HEK293 (cell line): ENCODE results near the gene GALNT2.

Experiments used
- CTCF ChIA-PET: fragments of 350-600 bp; formaldehyde crosslinking; extraction: SDS; loops from one replicate; lab custom pipeline; 2021; ENCODE audit warnings: antibody characterized with exemption; lab: Yijun Ruan, JAX
- POLR2A ChIA-PET: fragments of 300-600 bp; formaldehyde crosslinking; extraction: SDS; loops from one replicate; lab custom pipeline; 2020; ENCODE audit warnings: antibody characterized with exemption, inconsistent platforms; lab: Yijun Ruan, JAX
- H3K27ac ChIP-seq: fragments of 200-500 bp; sonication (Bioruptor generic); 2 replicates; pipeline ENCODE4 v1.5.1; 2014; ENCODE audit warnings: low read depth, low read length, control low read depth, inconsistent platforms; ENCODE audit errors: extremely low read depth
- H3K36me3 ChIP-seq, 2 experiments: fragments of 200-500 bp in 1 of 2; sonication (Bioruptor generic) in 1 of 2; 1 replicate in 1 of 2; 2 replicates in 1 of 2; pipeline ENCODE4 v1.5.1; 2014 to 2017; ENCODE audit warnings: inconsistent platforms in 2 of 2, low read length in 2 of 2; ENCODE audit not compliant: control insufficient read depth in 2 of 2, insufficient read depth in 1 of 2
- H3K4me1 ChIP-seq: fragments of 200-500 bp; sonication (Bioruptor generic); 2 replicates; pipeline ENCODE4 v1.5.1; 2014; ENCODE audit warnings: mild to moderate bottlenecking, low read length, inconsistent platforms; ENCODE audit not compliant: control insufficient read depth, insufficient read depth
- H3K4me3 ChIP-seq: 2 replicates; pipeline ENCODE4 v1.5.1; 2011; ENCODE audit warnings: low read depth, mild to moderate bottlenecking, control low read depth, low read length, moderate library complexity
- H3K9me3 ChIP-seq: fragments of 200-500 bp; sonication (Bioruptor generic); 2 replicates; pipeline ENCODE4 v1.5.1; 2014; ENCODE audit warnings: low read depth, low read length, inconsistent platforms; ENCODE audit not compliant: control insufficient read depth, insufficient read depth
- FEZF1 ChIP-seq: fragments of 450-650 bp; formaldehyde crosslinking; IDR thresholded peaks from 2 replicates; pipeline ENCODE4 v1.5.1; 2016; ENCODE audit warnings: missing biosample characterization, missing genetic modification characterization
- KLF7 ChIP-seq: fragments of 450-650 bp; formaldehyde crosslinking; IDR thresholded peaks from 2 replicates; pipeline ENCODE4 v1.5.1; 2016; ENCODE audit warnings: missing biosample characterization, missing genetic modification characterization, borderline replicate concordance
- OSR2 ChIP-seq: fragments of 450-650 bp; formaldehyde crosslinking; IDR thresholded peaks from 2 replicates; pipeline ENCODE4 v1.5.1; 2016; ENCODE audit warnings: missing biosample characterization, missing genetic modification characterization
- ZBTB49 ChIP-seq: fragments of 450-650 bp; formaldehyde crosslinking; IDR thresholded peaks from 2 replicates; pipeline ENCODE4 v1.5.1; 2016; ENCODE audit warnings: missing biosample characterization, missing genetic modification characterization, low read depth
- ZNF146 ChIP-seq: fragments of 450-650 bp; formaldehyde crosslinking; IDR thresholded peaks from 2 replicates; pipeline ENCODE4 v1.5.1; 2016; ENCODE audit warnings: missing biosample characterization, missing genetic modification characterization
- ZNF19 ChIP-seq: fragments of 450-650 bp; formaldehyde crosslinking; IDR thresholded peaks from 2 replicates; pipeline ENCODE4; 2016; ENCODE audit warnings: missing biosample characterization, missing genetic modification characterization, low read depth
- ZNF214 ChIP-seq: fragments of 450-650 bp; formaldehyde crosslinking; IDR thresholded peaks from 2 replicates; pipeline ENCODE4 v1.5.1; 2017; ENCODE audit warnings: missing biosample characterization, mild to moderate bottlenecking, missing genetic modification characterization, borderline replicate concordance
- ZNF280D ChIP-seq: fragments of 450-650 bp; formaldehyde crosslinking; IDR thresholded peaks from 2 replicates; pipeline ENCODE4 v1.5.1; 2016; ENCODE audit warnings: missing biosample characterization, missing genetic modification characterization
- ZNF423 ChIP-seq: fragments of 450-650 bp; formaldehyde crosslinking; IDR thresholded peaks from 2 replicates; pipeline ENCODE4 v1.5.1; 2016; ENCODE audit warnings: missing biosample characterization, missing genetic modification characterization
- ZNF501 ChIP-seq: fragments of 450-650 bp; formaldehyde crosslinking; IDR thresholded peaks from 2 replicates; pipeline ENCODE4 v1.5.1; 2016; ENCODE audit warnings: missing biosample characterization, missing genetic modification characterization
- ZNF529 ChIP-seq: fragments of 450-650 bp; formaldehyde crosslinking; IDR thresholded peaks from 2 replicates; pipeline ENCODE4 v1.5.1; 2017; ENCODE audit warnings: missing genetic modification characterization, missing biosample characterization; ENCODE audit not compliant: insufficient replicate concordance
- ZNF548 ChIP-seq: fragments of 450-650 bp; formaldehyde crosslinking; IDR thresholded peaks from 2 replicates; pipeline ENCODE4 v1.5.1; 2016; ENCODE audit warnings: missing biosample characterization, missing genetic modification characterization
- ZNF629 ChIP-seq: fragments of 450-650 bp; formaldehyde crosslinking; IDR thresholded peaks from 2 replicates; pipeline ENCODE4 v1.5.1; 2017; ENCODE audit warnings: missing biosample characterization, missing genetic modification characterization
- ZNF645 ChIP-seq: fragments of 450-650 bp; formaldehyde crosslinking; IDR thresholded peaks from 2 replicates; pipeline ENCODE4; 2016; ENCODE audit warnings: missing biosample characterization, missing genetic modification characterization
- ZNF701 ChIP-seq: fragments of 450-650 bp; formaldehyde crosslinking; IDR thresholded peaks from 2 replicates; pipeline ENCODE4 v1.5.1; 2016; ENCODE audit warnings: missing biosample characterization, missing genetic modification characterization
- TF ChIP-seq, protein P1 (sequence below): fragments of 450-650 bp; formaldehyde crosslinking; IDR thresholded peaks from 2 replicates; pipeline ENCODE4 v1.5.1; 2016; ENCODE audit warnings: missing biosample characterization, missing genetic modification characterization

Gene GALNT2

GRCh38 chr1:230020451-230020850 is 46.6 kb upstream of the GALNT2 start (continued):
- TF ChIP-seq, protein P1, sequence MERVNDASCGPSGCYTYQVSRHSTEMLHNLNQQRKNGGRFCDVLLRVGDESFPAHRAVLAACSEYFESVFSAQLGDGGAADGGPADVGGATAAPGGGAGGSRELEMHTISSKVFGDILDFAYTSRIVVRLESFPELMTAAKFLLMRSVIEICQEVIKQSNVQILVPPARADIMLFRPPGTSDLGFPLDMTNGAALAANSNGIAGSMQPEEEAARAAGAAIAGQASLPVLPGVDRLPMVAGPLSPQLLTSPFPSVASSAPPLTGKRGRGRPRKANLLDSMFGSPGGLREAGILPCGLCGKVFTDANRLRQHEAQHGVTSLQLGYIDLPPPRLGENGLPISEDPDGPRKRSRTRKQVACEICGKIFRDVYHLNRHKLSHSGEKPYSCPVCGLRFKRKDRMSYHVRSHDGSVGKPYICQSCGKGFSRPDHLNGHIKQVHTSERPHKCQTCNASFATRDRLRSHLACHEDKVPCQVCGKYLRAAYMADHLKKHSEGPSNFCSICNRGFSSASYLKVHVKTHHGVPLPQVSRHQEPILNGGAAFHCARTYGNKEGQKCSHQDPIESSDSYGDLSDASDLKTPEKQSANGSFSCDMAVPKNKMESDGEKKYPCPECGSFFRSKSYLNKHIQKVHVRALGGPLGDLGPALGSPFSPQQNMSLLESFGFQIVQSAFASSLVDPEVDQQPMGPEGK (tag by site-specific recombination): no peak
- TF ChIP-seq FEZF1: no peak
- TF ChIP-seq ZNF629 (tag by site-specific recombination): no peak
- TF ChIP-seq ZNF529 (tag by site-specific recombination): no peak
- TF ChIP-seq ZNF501: no peak
- no peak for TF ChIP-seq ZNF280D (tag by site-specific recombination)
- TF ChIP-seq ZNF423 (tag by site-specific recombination): no peak

DNA sequence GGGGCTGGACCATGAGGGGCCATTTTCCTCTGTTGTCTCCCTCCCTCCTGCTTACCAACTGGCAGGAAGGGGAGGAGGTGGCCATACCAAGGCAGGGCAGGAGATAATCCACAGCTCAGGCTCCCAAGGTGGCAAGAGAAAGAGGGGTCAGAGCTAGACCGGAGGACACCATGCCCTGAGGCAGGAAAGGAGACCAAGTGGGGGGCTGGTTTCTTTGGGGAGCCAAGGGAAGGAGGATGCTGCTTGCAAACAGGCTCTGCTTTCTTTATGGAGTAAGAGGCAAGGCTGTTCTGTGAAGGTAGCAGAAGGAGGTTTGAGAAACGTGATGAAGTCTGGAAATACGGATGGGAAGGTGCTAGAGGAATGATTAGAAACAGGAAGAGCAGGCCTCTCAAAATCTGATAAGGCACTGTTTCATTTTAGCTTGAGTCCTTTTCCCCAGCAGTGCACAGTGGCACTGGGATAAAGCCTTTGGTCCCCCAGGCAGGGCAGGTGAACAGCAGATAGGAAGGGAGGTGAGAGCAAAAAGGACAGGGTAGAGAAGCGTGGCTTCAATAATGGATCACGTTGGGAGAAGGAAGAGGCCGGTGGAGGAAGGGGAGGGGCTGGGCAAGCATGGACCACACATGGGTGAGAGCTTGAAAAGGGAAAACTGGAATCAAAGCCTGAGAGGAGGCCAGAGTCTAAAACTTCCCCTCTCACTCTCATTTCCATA is 44.2 kb upstream of the GALNT2 start:
- CTCF ChIA-PET: no interaction called here
- POLR2A ChIA-PET: no interaction called here

GRCh38 chr1:230025686-230026085 is 41.4 kb upstream of the GALNT2 start:
- no peak overlapping the region for H3K4me3 ChIP-seq
- no peaks in the 10 kb centered on the region for H3K9me3 ChIP-seq
- no peaks in the 10 kb centered on the region for H3K4me1 ChIP-seq
- ChIA-PET CTCF (interaction anchor here (0.9 kb wide), 1 partner anchor 11 kb away, joined by 3 read pairs; no protein-coding TSS in a partner anchor), POLR2A (no interaction called here)
- TF ChIP-seq ZNF19 (no peak), ZNF701 (tag by site-specific recombination) (no peak), ZBTB49 (tag by site-specific recombination) (no peak), ZNF548 (tag by site-specific recombination) (no peak), ZNF214 (tag by site-specific recombination) (no peak)
- no peak overlapping the region for H3K27ac ChIP-seq
- H3K36me3 ChIP-seq: no peaks in the 10 kb centered on the region

More for the DNA sequence above, 44.2 kb upstream of the GALNT2 start:
- no peaks in the 10 kb centered on the region for H3K9me3 ChIP-seq
- H3K4me1 ChIP-seq: no peaks in the 10 kb centered on the region
- H3K4me3 ChIP-seq: no peak overlapping the region
- H3K27ac ChIP-seq: no peak overlapping the region
- TF ChIP-seq ZNF701 (tag by site-specific recombination) (no peak), ZNF146 (no peak), KLF7 (tag by site-specific recombination) (no peak), OSR2 (tag by site-specific recombination) (no peak), ZNF645 (tag by site-specific recombination) (no peak)
- no peaks in the 10 kb centered on the region for H3K36me3 ChIP-seq
